ENCODE data around the gene HNF1A.

Gene HNF1A

DNA sequence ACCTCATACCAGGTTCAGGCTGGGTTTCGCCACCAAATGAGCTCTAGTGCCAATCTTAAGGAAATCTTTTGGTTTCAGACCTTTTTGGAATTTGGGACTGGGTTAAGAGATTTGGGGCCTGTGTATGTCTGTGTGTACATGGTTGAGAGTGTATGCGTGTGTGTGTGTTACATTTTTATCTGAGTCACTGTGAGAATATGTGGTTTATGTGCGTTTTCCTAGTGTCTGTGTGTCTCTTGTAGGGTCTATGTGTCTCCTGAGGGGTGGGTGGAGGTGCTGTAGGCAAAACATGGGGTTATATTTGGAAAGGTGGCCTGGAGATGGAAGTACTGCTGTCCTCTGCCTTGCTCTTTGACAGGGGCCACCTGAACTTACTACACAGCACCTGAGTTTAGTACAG is 20.1 kb downstream of the HNF1A start:
- H3K4me3 ChIP-seq (replicated peaks; ENCODE audit: low read depth, low read length), result no peak overlapping the region
- TF ChIP-seq, protein P1, sequence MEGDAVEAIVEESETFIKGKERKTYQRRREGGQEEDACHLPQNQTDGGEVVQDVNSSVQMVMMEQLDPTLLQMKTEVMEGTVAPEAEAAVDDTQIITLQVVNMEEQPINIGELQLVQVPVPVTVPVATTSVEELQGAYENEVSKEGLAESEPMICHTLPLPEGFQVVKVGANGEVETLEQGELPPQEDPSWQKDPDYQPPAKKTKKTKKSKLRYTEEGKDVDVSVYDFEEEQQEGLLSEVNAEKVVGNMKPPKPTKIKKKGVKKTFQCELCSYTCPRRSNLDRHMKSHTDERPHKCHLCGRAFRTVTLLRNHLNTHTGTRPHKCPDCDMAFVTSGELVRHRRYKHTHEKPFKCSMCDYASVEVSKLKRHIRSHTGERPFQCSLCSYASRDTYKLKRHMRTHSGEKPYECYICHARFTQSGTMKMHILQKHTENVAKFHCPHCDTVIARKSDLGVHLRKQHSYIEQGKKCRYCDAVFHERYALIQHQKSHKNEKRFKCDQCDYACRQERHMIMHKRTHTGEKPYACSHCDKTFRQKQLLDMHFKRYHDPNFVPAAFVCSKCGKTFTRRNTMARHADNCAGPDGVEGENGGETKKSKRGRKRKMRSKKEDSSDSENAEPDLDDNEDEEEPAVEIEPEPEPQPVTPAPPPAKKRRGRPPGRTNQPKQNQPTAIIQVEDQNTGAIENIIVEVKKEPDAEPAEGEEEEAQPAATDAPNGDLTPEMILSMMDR (IDR thresholded peaks at IDR 0.05; ENCODE audit: insufficient read depth, low read length, poor library complexity, severe bottlenecking), result no peak
- H3K27me3 ChIP-seq (replicated peaks; ENCODE audit: control insufficient read depth, insufficient read depth, low read length), result no peaks in the 10 kb centered on the region
- DNase-seq (ENCODE audit: extremely low read depth, insufficient read length), result no peak
- peaks cover 4% of the 10 kb centered on the region for H3K36me3 ChIP-seq (ENCODE audit: control insufficient read depth, insufficient read depth, low read length)

DNA sequence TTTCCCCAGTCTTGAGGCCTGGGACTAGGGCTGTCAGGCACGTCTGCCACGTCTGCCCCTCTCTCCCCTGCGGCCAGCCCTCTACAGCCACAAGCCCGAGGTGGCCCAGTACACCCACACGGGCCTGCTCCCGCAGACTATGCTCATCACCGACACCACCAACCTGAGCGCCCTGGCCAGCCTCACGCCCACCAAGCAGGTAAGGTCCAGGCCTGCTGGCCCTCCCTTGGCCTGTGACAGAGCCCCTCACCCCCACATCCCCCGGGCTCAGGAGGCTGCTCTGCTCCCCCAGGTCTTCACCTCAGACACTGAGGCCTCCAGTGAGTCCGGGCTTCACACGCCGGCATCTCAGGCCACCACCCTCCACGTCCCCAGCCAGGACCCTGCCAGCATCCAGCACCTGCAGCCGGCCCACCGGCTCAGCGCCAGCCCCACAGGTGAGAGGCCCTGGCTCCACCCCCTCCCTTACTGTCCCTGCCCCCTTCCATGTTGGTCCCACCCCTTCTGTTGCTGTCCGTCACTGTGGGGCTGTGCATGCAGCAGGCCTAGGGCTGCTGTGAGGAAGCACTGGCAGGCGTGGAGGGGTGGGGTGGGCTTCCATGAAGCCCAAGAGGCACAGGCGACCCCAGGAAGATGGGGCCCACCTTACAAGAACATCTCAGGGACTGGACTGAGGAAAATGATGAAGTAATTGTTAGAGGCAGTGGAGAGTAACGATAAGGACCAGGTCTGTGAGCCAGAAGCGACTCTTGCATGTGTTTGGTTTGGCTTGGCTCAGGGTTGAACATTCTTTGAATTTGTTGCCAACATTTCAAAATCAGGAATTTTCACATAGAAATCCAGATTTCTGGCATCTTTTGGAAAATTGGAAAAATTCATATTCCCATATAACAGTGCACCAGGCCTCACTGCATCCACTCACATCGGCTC is 21.1 kb downstream of the HNF1A start:
- DNase-seq (ENCODE audit: extremely low read depth, insufficient read length), result no peak
- Histone ChIP-seq H3K36me3 (ENCODE audit: control insufficient read depth, insufficient read depth, low read length) (peaks cover 11% of the 10 kb centered on the region), H3K27me3 (replicated peaks; ENCODE audit: control insufficient read depth, insufficient read depth, low read length) (no peaks in the 10 kb centered on the region), H3K4me3 (replicated peaks; ENCODE audit: low read depth, low read length) (no peak overlapping the region)
- TF ChIP-seq, protein P1 (IDR thresholded peaks at IDR 0.05; ENCODE audit: insufficient read depth, low read length, poor library complexity, severe bottlenecking), result no peak

DNA sequence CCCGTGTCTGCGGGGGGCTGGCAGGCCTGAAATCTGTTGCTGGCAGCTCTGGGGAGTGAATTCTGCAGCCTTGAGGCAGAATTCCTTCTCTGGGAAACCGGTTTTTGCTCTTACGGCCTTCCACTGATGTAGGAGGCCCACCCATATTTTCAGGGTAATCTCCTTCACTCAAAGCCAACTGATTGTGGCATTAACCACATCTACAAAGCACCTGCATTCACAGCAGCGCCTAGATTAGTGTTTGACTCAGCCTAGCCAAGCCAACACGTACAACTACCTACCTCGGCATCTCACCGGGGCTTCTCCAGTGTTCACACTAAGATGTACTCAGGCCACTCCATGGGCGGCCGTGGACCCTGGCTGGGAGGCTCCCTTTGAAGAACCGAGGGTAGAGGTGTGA is 22.2 kb downstream of the HNF1A start:
- peaks cover 14% of the 10 kb centered on the region for H3K36me3 ChIP-seq (ENCODE audit: control insufficient read depth, insufficient read depth, low read length)
- H3K27me3 ChIP-seq (replicated peaks; ENCODE audit: control insufficient read depth, insufficient read depth, low read length), result no peaks in the 10 kb centered on the region
- no peak overlapping the region for H3K4me3 ChIP-seq (replicated peaks; ENCODE audit: low read depth, low read length)
- TF ChIP-seq, protein P1 (IDR thresholded peaks at IDR 0.05; ENCODE audit: insufficient read depth, low read length, poor library complexity, severe bottlenecking), result no peak
- no peak for DNase-seq (ENCODE audit: extremely low read depth, insufficient read length)

DNA sequence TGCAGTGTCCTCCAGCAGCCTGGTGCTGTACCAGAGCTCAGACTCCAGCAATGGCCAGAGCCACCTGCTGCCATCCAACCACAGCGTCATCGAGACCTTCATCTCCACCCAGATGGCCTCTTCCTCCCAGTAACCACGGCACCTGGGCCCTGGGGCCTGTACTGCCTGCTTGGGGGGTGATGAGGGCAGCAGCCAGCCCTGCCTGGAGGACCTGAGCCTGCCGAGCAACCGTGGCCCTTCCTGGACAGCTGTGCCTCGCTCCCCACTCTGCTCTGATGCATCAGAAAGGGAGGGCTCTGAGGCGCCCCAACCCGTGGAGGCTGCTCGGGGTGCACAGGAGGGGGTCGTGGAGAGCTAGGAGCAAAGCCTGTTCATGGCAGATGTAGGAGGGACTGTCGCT is 22.7 kb downstream of the HNF1A start:
- Histone ChIP-seq H3K4me3 (replicated peaks; ENCODE audit: low read depth, low read length) (no peak overlapping the region), H3K36me3 (ENCODE audit: control insufficient read depth, insufficient read depth, low read length) (peaks cover 16% of the 10 kb centered on the region), H3K27me3 (replicated peaks; ENCODE audit: control insufficient read depth, insufficient read depth, low read length) (no peaks in the 10 kb centered on the region)
- TF ChIP-seq, protein P1 (IDR thresholded peaks at IDR 0.05; ENCODE audit: insufficient read depth, low read length, poor library complexity, severe bottlenecking), result no peak
- DNase-seq (ENCODE audit: extremely low read depth, insufficient read length), result no peak

DNA sequence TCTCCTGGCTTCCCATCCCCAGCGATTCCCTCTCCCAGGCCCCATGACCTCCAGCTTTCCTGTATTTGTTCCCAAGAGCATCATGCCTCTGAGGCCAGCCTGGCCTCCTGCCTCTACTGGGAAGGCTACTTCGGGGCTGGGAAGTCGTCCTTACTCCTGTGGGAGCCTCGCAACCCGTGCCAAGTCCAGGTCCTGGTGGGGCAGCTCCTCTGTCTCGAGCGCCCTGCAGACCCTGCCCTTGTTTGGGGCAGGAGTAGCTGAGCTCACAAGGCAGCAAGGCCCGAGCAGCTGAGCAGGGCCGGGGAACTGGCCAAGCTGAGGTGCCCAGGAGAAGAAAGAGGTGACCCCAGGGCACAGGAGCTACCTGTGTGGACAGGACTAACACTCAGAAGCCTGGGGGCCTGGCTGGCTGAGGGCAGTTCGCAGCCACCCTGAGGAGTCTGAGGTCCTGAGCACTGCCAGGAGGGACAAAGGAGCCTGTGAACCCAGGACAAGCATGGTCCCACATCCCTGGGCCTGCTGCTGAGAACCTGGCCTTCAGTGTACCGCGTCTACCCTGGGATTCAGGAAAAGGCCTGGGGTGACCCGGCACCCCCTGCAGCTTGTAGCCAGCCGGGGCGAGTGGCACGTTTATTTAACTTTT is 23.6 kb downstream of the HNF1A start:
- DNase-seq (ENCODE audit: extremely low read depth, insufficient read length), result no peak
- no peak overlapping the region for H3K4me3 ChIP-seq (replicated peaks; ENCODE audit: low read depth, low read length)
- TF ChIP-seq, protein P1 (IDR thresholded peaks at IDR 0.05; ENCODE audit: insufficient read depth, low read length, poor library complexity, severe bottlenecking), result no peak
- no peaks in the 10 kb centered on the region for H3K27me3 ChIP-seq (replicated peaks; ENCODE audit: control insufficient read depth, insufficient read depth, low read length)
- H3K36me3 ChIP-seq (ENCODE audit: control insufficient read depth, insufficient read depth, low read length), result peaks cover 18% of the 10 kb centered on the region
